ENCODE results near the gene LRCH4. TPM values are rescaled to one million over a fixed set of nuclear protein-coding genes. Genes with fewer than 3 reads are reported as not detected.

The LRCH4 gene, protein sequence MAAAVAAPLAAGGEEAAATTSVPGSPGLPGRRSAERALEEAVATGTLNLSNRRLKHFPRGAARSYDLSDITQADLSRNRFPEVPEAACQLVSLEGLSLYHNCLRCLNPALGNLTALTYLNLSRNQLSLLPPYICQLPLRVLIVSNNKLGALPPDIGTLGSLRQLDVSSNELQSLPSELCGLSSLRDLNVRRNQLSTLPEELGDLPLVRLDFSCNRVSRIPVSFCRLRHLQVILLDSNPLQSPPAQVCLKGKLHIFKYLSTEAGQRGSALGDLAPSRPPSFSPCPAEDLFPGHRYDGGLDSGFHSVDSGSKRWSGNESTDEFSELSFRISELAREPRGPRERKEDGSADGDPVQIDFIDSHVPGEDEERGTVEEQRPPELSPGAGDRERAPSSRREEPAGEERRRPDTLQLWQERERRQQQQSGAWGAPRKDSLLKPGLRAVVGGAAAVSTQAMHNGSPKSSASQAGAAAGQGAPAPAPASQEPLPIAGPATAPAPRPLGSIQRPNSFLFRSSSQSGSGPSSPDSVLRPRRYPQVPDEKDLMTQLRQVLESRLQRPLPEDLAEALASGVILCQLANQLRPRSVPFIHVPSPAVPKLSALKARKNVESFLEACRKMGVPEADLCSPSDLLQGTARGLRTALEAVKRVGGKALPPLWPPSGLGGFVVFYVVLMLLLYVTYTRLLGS
- 36.5 TPM for polyA plus RNA-seq (2013, experiment 1 of 2; ENCODE audit: insufficient read length)
- polyA plus RNA-seq (2013, experiment 2 of 2; ENCODE audit: insufficient read length), result 24.5 TPM

- DNase-seq, result no peak
Observed at GRCh38 chr7:100585511-100586265, at the start of gene LRCH4. Gene LRCH4, minus strand, starts transcription at chr7:100586129. Its CDS starts 29 bp downstream, at chr7:100586100.

DNA sequence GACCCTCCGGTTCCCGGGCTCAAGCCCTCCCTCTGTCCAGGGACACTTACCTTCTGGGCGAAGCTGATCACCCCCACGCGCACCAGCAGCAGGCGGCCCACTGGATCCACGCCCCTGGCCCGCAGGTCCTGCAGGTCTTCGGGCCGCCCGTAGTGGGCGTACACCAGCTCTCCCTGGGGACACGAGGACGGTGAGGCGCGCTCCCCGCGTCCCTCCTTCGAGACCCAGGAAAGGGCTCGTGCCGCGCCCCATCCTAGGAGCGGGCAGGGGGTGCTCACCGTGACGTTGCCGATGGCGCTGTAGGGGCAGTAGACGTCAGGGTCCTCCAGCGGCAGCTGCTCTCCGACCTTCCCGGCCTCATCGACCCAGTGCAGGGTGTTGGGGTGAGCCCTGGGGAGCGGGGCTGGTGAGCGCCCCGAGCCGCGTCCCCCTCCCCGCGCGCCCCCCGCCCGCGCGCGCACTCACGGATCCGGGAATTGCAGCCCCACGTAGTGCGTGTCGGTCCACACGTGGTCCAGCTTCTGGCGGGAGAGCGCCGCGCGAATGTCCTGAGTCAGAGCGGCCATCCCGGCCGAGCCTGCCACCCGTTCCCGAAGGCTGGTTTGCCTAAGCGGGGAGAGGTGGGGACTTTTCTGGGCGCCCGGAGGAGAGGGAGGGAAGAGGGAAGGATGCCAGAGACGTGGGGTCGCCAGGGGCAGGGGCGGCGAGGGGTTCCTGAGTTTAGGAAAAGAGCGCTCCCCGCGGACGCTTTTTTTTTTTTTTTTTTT, 47.2 kb upstream of the LRCH4 start:
- peak; percentile 53 for DNase-seq

GRCh38 chr7:100630066-100630465, 44.1 kb upstream of the LRCH4 start:
- no peak for DNase-seq

- peak; percentile 27 for DNase-seq
Observed at GRCh38 chr7:100629117-100629716, 43.3 kb upstream of the LRCH4 start.

- DNase-seq, result no peak
Observed at GRCh38 chr7:100627238-100627549, 41.3 kb upstream of the LRCH4 start.

GRCh38 chr7:100626530-100627237, 40.8 kb upstream of the LRCH4 start:
- DNase-seq, result peak; percentile 82

DNA sequence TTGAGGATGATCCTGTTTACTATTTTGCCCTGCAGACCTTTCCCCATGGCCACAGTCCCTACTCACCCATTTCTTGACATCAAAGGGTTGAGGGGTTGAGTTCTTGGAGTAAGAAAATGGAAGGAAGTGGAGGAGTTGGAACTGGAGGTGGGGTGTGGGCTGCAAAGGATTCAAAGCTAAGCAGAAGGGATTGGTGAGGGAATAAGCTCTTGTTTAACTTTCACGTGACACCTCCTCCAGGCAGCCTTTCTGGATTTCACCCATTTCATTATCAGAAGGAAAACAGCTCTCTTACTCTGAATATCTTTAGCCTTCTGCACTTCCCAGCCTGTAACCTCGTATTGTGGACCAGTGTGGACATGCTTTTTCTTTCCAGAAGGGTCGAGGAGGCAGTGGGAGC, 40.1 kb upstream of the LRCH4 start:
- no peak for DNase-seq

DNA sequence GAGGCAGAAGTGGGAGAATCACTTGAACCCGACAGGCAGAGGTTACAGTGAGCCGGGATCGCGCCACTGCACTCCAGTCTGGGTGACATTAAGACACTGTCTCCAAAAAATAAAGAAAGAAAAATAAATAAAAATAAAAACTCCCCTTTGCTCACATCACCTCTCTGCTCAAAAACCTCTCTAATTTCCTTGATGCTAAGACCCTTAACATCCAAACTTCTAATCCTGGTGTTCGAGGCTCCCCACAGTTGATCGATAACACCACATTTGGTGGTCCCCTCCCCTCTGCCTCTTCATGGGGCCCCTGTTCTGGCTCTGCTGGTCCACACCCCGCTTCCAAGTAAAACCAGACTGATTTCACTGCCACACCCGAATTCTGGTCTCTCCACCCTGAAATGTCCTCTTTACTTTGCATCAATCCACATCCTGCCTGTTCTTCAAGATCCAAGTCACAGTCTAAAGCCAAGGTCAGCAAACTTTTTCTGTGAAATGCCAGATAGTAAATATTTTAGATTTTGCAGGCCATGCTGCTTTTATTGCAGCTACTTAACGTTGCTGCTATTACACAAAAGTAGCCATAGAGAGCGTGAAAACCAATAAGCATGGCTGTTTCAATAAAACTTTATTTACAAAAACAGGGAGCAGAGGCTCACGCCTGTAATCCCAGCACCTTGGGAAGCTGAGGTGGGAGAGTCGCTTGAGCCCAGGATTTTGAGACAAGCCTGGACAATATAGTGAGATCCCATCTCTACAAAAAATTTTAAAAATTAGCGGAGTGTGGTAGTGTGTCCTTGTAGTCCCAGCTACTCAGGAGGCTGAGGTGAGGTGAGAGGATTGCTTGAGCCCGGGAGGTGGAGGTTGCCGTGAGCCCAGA, 38.3 kb upstream of the LRCH4 start:
- no peak for DNase-seq

- no peak for DNase-seq
Observed at GRCh38 chr7:100621554-100621953, 35.6 kb upstream of the LRCH4 start.

DNA sequence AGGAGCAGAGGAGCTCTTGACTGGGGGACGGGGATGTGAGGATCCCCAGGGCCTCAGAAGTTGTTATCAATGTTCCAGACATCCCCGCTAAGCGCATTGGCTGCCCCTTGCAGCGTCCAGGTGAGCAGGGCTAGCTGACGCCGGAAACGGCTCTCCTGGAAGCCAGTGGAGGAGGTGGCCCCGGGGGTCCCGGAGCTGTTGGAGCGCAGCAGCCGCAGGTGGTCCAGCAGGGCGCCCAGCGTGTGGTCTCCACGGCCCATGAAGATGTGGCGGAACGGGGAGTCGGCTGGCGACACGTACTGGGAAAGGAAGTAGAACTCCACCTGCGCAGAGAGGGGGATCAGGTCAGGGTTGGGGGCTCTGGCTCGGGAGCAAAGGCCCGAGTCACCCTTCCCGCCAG, 34.9 kb upstream of the LRCH4 start:
- DNase-seq, result no peak

DNA sequence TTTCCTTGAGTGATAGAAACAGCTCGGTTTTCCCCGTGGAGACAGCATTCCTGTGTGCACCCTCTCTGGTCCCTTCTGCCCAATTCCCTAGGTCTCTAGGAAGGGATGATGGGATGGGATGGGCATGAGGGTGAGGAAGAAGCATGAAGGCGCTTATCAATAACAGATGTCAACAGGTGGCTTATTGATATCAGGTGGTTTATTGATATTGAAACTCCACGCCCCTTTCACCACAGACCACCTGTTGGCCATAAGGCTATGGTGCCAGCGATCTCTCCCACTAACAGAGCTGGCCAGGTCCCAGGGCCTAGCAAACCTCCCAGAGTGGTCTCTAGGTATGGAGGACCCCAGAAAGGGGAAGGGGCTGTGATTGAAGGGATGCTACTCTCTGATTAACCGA, 34.3 kb upstream of the LRCH4 start:
- DNase-seq, result no peak

DNA sequence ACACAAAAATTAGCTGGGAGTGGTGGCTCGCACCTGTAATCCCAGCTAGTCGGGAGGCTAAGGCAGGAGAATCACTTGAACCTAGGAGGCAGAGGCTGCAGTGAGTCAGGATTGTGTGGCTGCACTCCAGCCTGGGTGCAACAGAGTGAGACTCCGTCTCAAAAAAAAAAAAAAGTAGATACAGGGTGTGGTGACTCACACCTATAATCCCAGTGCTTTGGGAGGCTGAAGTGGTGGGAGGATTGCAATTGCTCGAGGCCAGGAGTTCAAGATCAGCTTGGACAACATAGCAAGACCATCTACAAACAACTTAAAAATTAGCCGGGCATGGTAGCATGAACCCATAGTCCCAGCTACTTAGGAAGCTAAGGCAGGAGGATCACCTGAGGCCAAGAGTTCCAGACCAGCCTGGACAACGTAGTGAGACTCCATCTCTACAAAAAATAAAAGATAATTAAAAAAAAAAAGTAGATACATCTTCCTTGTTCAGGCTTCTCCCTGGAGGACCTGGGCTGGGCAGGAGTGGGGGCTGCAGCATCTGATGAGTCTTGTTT, 28.5 kb upstream of the LRCH4 start:
- no peak for DNase-seq

DNA sequence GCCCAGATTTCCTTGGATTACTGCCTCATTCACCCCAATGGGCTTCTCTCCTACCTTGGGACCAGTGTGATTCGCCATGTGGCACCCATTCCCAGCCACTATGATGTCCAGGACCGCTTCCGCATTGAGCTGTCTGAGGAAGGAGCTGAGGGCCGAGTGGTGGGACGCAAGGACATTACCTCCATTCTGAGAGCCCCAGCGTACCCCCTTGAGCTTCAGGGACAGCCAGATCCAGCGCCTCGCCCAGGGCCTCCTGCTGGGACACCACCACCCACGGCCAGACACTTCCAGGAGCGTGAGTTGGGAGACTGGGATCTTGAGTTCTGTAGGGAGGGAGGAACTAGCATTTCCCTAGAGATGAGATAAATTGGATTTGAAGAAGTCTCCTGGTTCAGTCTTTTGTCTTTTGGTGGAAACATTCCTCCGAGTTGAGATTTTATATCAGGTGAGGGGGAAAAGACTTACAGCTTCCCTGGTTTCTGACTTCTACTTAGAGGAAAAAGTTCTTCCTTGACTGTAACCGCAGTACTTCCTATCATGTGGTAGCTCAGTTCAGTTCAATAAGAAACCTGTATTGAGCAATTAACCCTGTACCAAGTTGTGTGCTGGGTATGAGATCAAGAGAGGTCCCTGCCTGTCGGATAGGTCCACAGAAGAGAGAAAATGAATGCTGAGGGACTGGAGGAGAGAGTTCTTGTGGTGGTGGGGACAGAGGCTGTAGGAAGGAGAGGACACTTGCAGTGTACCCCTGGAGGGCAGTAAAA, 27.7 kb upstream of the LRCH4 start:
- DNase-seq, result no peak

GRCh38 chr7:100612730-100613390, 26.9 kb upstream of the LRCH4 start:
- DNase-seq, result no peak

DNA sequence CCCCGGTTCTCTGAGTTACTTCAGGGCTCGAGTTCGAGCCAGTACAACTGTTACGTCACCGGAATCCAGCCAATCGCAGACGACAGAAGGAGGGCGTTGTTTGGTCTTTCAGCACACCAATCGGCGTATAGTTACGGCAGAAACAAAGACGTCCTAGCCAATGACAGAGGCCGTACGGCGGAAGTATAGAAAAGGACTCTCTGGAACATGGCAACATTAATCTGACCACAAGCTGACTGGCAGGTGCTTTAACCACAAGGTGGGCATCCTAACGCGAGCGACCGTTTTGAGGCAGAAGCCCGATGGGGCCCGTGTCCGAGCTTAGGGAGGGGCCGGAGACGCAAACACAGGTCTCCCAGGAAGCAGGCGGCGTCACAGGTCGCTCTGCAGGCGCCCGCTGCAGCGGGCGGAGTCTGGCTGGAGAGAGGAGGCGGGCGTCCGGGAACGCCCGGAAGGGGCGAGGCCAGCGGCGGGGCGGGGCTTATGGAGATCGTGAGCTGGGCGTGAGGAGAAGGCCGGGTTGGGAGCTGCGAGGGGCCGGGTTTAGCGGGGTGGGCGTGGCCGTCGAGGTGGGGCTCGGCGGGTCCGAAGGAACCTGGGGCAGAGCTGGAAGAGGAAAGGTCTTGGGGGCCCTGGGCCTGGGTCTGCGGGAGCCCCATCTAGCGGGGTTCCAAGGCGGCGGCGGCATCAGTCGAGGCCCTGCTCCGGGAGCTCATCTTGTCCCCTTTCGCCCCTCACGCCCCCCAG, 26.2 kb upstream of the LRCH4 start, which contains the start of gene MOSPD3:
Gene MOSPD3, plus strand, starts transcription at position 558 of the 747 bp plus-strand sequence. CDS start 252 bp downstream, outside the sequence.
- DNase-seq, result peak; percentile 100

DNA sequence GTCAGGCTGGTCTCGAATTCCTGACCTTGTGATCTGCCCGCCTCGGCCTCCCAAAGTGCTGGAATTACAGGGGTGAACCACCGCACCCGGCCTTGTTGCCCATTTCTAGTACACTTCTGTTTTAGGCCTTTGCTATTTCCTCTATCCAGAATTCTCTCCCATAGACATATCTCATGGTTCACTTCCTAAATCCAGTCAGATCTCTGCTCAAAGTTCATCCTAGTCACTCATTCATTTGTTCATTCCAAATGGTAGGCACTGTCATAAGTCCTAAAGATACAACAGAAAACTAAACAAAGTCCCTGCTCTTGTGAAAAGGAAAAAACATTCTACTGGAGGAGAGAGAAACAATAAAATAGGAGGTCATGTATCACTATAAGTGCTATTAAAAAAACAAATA, 24.0 kb upstream of the LRCH4 start:
- no peak for DNase-seq

GRCh38 chr7:100607111-100607510, 21.2 kb upstream of the LRCH4 start:
- no peak for DNase-seq

- DNase-seq, result no peak
Observed at GRCh38 chr7:100606313-100606712, 20.4 kb upstream of the LRCH4 start.
